ENCODE measurements around the gene ISY1.
A peak's percentile ranks its signal among the peaks of the same experiment; 100 is the strongest.
"Not testable (repeated sequence)": the region's sequence is repeated elsewhere in the genome, so short reads cannot be mapped to it uniquely, and the experiment has no call there.

ISY1 gene

GRCh38 chr3:129120254-129121004 is 40.4 kb downstream of the ISY1 start:
- DNase-seq, result peak; percentile 87

DNA sequence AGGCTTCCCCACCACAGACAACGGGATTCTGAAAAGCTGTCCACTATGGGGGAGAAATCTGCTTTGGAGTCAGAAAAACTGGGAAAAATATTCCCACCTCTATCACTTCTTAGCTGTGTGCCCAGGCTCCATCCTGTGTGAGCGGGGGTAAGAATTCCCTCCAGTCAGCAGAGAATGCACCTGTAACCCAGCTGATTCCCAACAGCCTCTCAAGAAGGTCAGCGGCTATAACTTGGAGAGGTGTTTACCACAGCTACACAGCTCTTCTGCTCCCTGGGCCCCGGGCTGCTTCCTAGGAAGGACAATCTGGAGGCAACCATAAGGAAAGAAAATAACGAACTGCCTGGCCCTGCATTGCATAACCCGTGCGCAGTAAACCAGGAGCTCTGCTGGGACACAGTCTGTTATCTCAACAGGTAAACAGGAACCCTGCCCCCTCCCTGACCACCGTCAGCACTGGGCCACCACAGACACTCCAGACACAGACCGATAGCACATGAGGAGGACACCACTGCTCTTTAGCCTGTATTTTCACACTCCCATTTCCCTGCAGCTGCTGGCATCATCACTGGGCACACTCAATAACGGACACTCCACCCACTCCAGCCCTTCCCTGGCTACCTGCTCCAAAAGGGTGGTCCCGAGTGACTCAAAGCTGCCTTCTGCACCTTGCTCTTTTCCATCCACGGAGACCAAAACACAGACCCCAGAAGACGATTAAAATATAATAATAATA is 41.3 kb downstream of the ISY1 start:
- DNase-seq, result peak; percentile 56

GRCh38 chr3:129118745-129119144 is 42.1 kb downstream of the ISY1 start:
- DNase-seq, result no peak

GRCh38 chr3:129117134-129117533 is 43.7 kb downstream of the ISY1 start:
- no peak for DNase-seq

DNA sequence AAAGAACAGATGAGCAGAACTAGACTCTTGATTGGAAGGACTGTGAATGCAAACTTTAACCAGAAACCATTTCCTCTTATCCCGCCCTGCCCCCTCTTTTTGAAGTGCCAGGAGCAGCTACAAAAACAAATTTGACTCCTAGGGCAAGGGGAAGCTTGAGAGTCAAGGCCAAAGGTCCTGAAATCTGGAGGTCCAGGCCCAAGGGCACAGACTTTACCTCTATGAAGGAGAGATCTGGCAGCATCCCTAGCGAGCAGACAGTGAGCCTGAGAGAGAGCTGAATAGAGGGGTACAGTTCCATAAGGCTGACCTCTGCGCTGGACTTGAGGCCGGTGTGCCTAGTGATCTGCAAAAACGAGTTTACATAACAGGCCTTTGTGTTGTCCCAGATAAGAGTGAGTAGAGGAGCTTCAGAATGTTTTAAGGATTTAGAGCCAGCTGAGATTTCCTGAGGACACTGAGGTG is 44.3 kb downstream of the ISY1 start:
- DNase-seq, result no peak

DNA sequence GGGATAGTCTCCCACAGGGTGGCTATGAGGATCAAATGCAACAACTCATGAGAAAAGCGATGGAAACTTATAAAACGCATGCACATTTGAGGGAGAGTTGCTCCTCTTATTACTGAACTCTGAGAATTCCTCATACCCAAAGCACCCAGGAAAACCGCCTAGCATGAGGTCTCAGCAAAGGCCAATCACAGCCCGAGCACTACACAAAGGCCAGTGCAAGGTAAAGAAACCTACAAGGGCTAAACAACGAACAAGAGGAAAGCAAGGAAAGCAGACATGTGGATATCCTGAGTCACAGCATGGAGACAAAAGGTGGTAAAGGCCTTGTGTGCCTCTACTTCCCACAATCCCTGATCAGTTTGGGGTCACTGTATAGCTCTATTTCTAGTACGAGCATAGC is 46.4 kb downstream of the ISY1 start:
- DNase-seq, result no peak

GRCh38 chr3:129112308-129113052 is 48.4 kb downstream of the ISY1 start:
- DNase-seq, result no peak

- DNase-seq, result not testable (repeated sequence)
These were observed 49.6 kb downstream of the ISY1 start for GRCh38 chr3:129111076-129111780.

GRCh38 chr3:129107793-129108192 is 53.1 kb downstream of the ISY1 start:
- DNase-seq, result no peak

DNA sequence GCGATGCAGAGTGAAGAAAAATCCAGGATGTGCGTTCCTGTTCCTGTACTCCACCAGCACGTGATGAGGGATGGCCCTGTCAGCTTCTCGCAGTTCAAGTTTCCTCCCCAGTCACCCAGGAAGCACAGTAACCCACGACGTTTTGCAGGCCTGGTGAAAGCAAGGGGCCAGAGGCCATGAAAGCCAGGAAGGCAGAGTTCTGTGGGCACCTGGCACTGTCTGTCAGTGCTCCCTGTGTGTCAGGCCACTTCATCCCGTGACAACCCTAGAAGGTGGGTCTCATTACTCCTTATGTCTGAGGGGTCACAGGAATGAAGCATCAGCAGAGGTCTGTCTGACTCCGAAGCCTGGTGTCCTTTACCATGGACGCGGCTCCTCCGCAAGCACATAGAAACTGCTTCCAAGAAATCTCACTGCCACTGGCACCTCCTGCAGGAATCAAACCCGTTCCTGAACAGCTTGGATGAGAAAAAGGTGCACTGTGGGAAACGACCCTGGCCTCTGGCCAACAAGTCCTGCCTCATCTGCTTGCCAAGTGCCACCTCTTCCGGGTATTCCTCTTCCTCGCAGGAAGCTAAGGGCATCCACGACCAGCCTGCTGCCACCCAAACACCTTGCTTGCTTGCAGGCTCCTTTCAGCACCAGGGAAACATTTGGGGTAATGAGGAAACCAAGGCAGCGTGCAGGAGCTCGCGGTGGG is 53.8 kb downstream of the ISY1 start:
- DNase-seq, result no peak

GRCh38 chr3:129106320-129106719 is 54.5 kb downstream of the ISY1 start:
- DNase-seq, result no peak

DNA sequence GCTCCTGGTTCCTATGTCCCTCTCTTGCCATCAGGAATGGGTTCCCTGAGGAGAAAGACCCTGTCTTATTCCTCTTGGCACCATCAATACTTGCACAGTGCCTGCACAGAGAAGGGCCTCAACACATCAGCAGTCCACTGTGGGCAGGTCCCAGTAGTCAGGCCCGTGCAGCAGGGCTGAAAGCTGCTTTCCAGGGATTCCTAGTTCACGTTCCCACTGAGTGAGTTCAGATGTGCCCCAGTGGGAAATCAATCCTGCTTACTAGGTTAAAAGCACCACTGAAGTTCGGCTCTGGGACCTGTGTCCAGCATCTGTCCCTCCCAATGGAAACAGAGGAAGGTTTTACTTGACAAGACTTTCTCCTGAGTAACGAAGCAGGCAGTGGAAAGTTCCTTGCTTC is 55.0 kb downstream of the ISY1 start:
- DNase-seq, result no peak

- DNase-seq, result no peak
These were observed 56.3 kb downstream of the ISY1 start for GRCh38 chr3:129104498-129105079.

DNA sequence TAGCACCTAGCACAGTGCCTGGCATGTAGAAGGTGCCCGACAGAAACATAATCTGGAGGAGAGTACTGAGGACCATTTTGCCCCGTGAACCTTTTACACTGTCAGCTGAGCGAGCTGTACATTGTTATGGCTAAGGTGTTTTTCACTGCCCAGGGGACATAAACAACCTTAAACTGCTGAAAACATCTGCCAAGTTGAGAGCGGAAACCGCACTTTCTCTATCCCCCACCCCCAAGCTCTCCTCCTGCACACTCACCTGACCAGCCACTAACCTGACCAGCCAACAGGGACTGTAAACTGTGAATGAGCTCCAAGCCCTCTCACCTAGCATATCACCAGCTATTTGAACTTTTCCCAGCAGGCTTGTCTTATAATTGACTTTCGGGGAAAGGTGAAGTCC is 56.8 kb downstream of the ISY1 start:
- no peak for DNase-seq

DNA sequence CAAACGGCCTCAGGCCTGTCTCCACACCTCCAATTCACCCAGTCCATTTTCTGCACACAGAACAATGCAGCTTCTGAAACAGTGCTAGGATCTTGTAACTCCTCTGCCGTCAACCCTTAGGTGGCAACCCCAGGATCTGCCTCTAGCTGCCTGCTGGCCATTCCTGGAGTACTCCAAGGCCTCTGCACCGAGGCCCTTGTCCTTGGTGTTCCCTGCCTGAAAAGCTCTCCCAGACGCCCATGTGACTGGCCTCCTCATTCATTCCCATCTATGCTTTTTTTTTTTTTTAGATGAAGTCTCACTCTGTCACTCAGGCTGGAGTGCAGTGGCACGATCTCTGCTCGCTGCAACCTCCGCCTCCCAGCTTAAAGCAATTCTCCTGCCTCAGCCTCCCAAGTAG is 57.6 kb downstream of the ISY1 start:
- DNase-seq, result no peak

DNA sequence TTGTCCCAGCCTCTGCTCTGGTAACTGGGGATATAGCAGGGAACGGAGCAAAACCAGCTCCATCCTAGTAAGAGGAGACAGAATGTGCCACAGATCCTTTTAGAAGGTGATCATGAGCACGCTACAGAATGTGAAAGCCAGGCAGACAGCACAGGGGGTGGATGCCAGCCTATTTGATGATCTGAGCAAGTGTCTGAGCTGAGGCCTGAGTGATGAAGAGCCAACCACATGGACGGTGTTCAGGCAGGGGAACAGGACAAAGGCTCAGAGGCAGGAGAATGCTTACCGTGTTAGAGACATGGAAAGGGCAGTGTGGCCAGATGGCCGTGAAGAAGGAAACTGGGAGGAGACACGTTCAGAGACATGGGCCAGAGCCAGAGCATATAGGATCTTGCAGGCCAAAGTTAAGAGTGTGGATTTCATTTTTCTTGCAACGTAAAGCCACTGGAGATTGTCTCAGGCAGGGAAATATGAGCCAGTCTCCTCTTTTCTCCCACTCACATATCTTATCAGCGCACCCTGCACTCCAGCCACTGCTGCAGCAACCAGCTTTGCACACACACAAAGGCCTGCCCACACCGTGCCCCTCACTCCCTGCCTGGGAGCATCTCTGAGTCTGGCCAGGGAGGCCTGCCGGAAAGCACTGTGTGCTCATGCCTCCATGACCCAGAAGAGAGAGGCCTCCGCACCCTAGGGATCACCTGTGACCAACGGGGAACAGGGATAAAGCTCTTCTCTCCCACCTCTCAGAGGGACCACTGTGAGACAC is 59.3 kb downstream of the ISY1 start:
- DNase-seq, result no peak

GRCh38 chr3:129100274-129100673 is 60.6 kb downstream of the ISY1 start:
- DNase-seq, result no peak

DNA sequence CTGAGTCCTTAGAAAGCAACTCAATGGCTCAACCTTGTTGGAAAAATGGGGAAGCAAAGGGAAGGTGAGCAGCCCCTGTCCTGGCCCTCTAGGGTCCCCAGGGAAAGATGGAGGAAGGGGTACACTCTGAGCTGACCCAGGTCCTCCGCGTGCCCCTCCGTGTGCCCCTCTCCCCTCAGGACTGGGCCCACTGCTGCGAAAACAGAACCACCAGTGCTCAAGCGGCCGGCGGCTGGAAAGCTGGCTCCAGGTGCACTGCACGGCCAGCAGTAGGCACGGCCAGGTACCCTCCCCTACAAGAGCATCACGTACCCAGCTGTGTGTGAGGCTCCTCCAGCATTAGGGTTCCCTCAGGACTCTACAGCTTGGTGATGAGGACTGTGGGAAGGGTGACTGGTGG is 65.6 kb downstream of the ISY1 start:
- no peak for DNase-seq

- DNase-seq, result not testable (repeated sequence)
These were observed 72.6 kb downstream of the ISY1 start for GRCh38 chr3:129088312-129088711.

- not testable (repeated sequence) for DNase-seq
These were observed 73.0 kb downstream of the ISY1 start for GRCh38 chr3:129087904-129088303.

DNA sequence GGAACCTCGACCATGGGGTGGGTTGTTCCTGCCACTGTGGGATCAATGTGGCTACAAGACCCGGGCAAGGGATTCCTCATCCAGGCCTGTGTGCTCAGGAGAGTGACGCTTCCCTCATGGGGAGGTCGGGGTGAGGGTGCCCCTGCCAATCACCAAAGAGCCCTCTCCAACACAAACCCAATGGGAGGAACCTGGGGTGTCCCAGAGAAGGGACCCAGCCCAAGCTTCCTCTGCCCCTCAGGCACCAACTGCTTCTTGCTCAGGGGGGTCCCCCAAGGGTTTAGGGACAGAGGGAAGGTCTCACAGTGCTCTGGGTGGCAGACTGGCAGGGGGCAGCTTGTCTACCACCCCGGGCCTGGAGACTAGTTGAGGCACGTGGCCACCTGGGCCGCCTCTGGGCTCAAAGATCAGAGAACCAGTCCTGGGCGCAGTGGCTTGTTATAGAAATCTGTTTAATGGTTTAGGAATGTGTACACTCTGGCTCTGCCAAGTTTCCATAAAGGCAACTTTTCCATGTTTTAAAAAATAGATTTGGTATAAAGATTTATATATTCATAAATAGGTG is 73.6 kb downstream of the ISY1 start:
- DNase-seq, result no peak

Data from activated CD4-positive, CD25-positive, alpha-beta regulatory T cell treated with anti-CD3 and anti-CD28 coated beads, Interleukin-2, amount 50 U/mL, for 72 hours (primary cell).